ENCODE measurements around the gene HOXB3. TPM values are rescaled to one million over a fixed set of nuclear protein-coding genes. Genes with fewer than 3 reads are reported as not detected.

HOXB3 gene
- total RNA-seq, 1 experiment from 2014 or later = 6.0 TPM

GRCh38 chr17:48548523-48549280, 41.3 kb downstream of the HOXB3 start:
- intact Hi-C loops (cut with micrococcal nuclease) = no loop called here
- CTCF ChIA-PET = interaction anchor here (0.6 kb wide), 2 partner anchors 8 to 197 kb away, joined by 3 read pairs; no protein-coding TSS in a partner anchor

DNA sequence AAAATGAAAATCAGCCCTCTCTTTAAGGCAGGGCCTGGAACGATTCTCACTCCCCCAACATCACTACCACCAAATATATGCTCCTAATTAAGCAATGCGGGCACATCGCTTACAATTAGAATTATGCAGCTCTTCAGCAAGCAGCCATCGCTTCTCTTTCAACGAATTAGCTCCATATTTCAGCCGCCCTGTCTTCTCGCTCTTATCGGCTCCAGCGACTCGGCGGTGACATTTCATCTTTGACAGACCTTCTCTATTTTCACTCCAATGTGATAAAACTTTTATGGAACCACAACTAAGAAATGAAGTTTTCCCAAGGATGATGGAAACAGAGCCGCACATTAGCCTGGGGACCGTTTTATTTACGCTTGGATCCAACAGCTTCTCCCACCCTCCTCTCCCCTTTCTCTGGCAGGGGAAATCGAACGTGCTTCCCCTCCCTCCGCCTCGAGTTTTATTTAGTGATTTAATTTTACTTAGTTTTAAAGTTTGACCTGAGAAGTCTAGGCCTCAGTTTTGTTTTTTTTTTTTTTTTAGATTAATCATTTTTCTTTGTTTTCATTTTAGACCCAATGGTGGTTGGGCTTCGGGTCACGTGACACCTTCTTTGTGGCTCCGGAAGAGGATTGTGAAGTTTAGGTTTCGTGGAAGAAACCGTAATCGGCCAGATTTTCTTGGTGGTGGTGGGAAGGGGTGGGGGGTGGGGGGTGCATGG, 42.1 kb downstream of the HOXB3 start:
- DNase-seq = no peak
- no peaks in the 10 kb centered on the region for H3K4me1 ChIP-seq (ENCODE audit: insufficient read depth, low read length)
- no peak for ATAC-seq
- H3K36me3 ChIP-seq (ENCODE audit: low read depth, low read length) = no peaks in the 10 kb centered on the region
- H3K79me2 ChIP-seq (ENCODE audit: low read length) = no peaks in the 10 kb centered on the region
- H3K9ac ChIP-seq (ENCODE audit: low read length) = no peak overlapping the region
- H3K9me3 ChIP-seq (ENCODE audit: low read length) = no peaks in the 10 kb centered on the region
- no peak overlapping the region for H3K4me2 ChIP-seq (ENCODE audit: low read length)
- H3K27ac ChIP-seq (ENCODE audit: low read length) = no peak overlapping the region
- H3K9me2 ChIP-seq (replicated peaks; ENCODE audit: low read length) = no peaks in the 10 kb centered on the region
- no TSS peak for BruUV-seq (replicated peaks)
- TF ChIP-seq, protein P1, sequence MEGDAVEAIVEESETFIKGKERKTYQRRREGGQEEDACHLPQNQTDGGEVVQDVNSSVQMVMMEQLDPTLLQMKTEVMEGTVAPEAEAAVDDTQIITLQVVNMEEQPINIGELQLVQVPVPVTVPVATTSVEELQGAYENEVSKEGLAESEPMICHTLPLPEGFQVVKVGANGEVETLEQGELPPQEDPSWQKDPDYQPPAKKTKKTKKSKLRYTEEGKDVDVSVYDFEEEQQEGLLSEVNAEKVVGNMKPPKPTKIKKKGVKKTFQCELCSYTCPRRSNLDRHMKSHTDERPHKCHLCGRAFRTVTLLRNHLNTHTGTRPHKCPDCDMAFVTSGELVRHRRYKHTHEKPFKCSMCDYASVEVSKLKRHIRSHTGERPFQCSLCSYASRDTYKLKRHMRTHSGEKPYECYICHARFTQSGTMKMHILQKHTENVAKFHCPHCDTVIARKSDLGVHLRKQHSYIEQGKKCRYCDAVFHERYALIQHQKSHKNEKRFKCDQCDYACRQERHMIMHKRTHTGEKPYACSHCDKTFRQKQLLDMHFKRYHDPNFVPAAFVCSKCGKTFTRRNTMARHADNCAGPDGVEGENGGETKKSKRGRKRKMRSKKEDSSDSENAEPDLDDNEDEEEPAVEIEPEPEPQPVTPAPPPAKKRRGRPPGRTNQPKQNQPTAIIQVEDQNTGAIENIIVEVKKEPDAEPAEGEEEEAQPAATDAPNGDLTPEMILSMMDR (conservative IDR thresholded peaks at IDR 0.05; ENCODE audit: low read depth, low read length) = no peak
- no peak for TF ChIP-seq EZH2phosphoT487 (IDR thresholded peaks at IDR 0.05; ENCODE audit: borderline replicate concordance, low read length)
- H3K27me3 ChIP-seq (ENCODE audit: low read length) = no peaks in the 10 kb centered on the region
- H2AFZ ChIP-seq (ENCODE audit: low read length) = no peak overlapping the region
- intact Hi-C loops (cut with micrococcal nuclease) = no loop called here
- no peaks in the 10 kb centered on the region for H4K20me1 ChIP-seq (ENCODE audit: low read length)
- H3K4me3 ChIP-seq (ENCODE audit: low read length) = no peak overlapping the region
- H3F3A ChIP-seq (ENCODE audit: low read length, unreplicated experiment) = no peaks in the 10 kb centered on the region
- CTCF ChIA-PET = no interaction called here
- POLR2A ChIA-PET (ENCODE audit: unreplicated experiment) = no interaction called here

More at GRCh38 chr17:48548523-48549280, 41.3 kb downstream of the HOXB3 start:
- Histone ChIP-seq H3K4me1 (ENCODE audit: insufficient read depth, low read length) (no peaks in the 10 kb centered on the region), H3K9me2 (replicated peaks; ENCODE audit: low read length) (no peaks in the 10 kb centered on the region), H3F3A (ENCODE audit: low read length, unreplicated experiment) (no peaks in the 10 kb centered on the region), H3K9me3 (ENCODE audit: low read length) (no peaks in the 10 kb centered on the region), H2AFZ (ENCODE audit: low read length) (no peak overlapping the region), H3K27ac (ENCODE audit: low read length) (no peak overlapping the region), H3K4me2 (ENCODE audit: low read length) (no peak overlapping the region), H3K27me3 (ENCODE audit: low read length) (no peaks in the 10 kb centered on the region), H3K4me3 (ENCODE audit: low read length) (no peak overlapping the region), H3K79me2 (ENCODE audit: low read length) (no peaks in the 10 kb centered on the region), H3K36me3 (ENCODE audit: low read depth, low read length) (no peaks in the 10 kb centered on the region), H3K9ac (ENCODE audit: low read length) (no peak overlapping the region), H4K20me1 (ENCODE audit: low read length) (no peaks in the 10 kb centered on the region)
- no peak for ATAC-seq
- no TSS peak for BruUV-seq (replicated peaks)
- TF ChIP-seq, protein P1 (conservative IDR thresholded peaks at IDR 0.05; ENCODE audit: low read depth, low read length) = no peak
- TF ChIP-seq EZH2 (IDR thresholded peaks at IDR 0.05; ENCODE audit: low read length, unreplicated experiment) = no peak
- TF ChIP-seq EZH2phosphoT487 (IDR thresholded peaks at IDR 0.05; ENCODE audit: borderline replicate concordance, low read length) = no peak
- DNase-seq = no peak
- POLR2A ChIA-PET (ENCODE audit: unreplicated experiment) = no interaction called here
